Astrocyte (in vitro differentiated cells and primary cell): ENCODE data around the gene HMGN1.

Experiments used
- EZH2 ChIP-seq: IDR thresholded peaks from 2 replicates; pipeline ENCODE4 v1.6.1; 2012; ENCODE audit warnings: mild to moderate bottlenecking, low read length, inconsistent platforms; ENCODE audit not compliant: insufficient read depth
- TF ChIP-seq, protein P1 (sequence below): IDR thresholded peaks from 2 replicates; pipeline ENCODE4 v1.5.1; 2011; ENCODE audit warnings: low read depth, mild to moderate bottlenecking, inconsistent platforms, low read length, moderate library complexity; ENCODE audit not compliant: insufficient read depth

- TF ChIP-seq, protein P1, sequence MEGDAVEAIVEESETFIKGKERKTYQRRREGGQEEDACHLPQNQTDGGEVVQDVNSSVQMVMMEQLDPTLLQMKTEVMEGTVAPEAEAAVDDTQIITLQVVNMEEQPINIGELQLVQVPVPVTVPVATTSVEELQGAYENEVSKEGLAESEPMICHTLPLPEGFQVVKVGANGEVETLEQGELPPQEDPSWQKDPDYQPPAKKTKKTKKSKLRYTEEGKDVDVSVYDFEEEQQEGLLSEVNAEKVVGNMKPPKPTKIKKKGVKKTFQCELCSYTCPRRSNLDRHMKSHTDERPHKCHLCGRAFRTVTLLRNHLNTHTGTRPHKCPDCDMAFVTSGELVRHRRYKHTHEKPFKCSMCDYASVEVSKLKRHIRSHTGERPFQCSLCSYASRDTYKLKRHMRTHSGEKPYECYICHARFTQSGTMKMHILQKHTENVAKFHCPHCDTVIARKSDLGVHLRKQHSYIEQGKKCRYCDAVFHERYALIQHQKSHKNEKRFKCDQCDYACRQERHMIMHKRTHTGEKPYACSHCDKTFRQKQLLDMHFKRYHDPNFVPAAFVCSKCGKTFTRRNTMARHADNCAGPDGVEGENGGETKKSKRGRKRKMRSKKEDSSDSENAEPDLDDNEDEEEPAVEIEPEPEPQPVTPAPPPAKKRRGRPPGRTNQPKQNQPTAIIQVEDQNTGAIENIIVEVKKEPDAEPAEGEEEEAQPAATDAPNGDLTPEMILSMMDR, result no peak
- no peak for TF ChIP-seq EZH2
These were observed 12.4 kb downstream of the HMGN1 start for GRCh38 chr21:39336457-39337008.
